Nucleus accumbens (tissue), 56 donors: ENCODE data around the gene POLR1F.

Experiments
- DNase-seq, 56 donors: peaks; one replicate each; lab custom pipeline; 2025; lab: John Stamatoyannopoulos, UW

Gene POLR1F

DNA sequence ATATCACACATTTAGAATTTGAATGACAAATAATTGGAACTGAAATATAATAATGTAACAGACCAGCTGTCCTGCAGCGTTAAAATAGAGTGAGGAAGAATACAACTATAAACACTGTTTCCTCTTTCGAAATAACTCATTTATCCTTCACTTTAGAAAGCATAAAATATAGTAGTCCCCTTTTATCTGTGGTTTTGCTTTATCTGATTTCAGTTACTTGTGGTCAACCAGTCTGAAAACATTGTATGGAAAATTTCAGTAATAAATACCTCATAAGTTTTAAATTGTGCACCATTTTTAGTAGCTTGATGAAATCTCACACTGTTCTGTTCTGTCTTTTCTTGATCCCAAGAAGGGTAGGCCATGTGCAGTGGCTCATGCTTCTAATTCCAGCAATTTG is 31.7 kb downstream of the POLR1F start:
- DNase-seq, result no peak

DNA sequence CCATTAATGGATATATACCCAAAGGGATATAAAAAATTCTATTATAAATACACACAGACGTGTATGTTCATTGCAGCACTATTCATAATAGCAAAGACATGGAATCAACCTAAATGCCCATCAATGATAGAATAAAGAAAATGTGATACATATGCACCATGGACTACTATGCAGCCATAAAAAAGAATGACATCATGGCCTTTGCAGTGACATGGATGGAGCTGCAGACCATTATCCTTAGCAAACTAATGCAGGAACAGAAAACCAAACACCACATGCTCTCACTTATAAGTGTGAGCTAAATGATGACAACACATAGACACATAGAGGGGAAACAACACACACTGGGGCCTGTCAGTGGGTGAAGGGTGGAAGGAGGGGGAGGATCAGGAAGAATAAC is 33.0 kb downstream of the POLR1F start:
- no peak for DNase-seq

DNA sequence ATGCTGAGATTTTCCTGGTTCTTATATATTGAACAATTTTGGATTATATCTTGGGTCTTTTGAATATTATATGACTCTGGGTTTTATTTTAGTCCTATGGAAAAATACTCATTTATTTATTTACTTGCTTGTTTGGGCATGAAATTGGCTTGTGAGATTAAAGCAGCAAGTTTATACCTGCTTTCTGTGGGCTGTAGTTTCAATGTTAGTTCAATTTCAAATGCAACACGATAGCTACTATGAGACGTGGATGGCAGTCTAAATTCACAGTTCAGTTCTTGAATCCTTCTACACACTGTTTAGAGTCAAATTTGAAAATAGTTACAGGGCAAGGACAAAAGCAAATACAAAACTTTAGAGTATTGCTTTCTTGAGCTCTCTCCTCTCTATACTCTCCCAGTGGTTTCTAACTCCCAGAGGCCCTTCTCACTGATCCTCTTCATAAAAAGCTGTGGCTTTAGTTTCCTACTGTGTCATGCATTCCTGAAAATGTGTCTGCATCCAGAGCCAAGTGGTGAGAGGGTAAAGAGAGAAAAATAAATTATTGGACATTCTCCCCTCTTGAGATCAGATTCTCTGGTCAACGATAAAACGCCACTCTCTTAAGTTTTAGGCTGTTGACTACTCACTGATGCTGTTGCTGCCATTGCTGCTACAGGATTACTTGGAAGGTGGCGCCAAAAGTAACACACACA is 34.4 kb downstream of the POLR1F start:
- no peak for DNase-seq

DNA sequence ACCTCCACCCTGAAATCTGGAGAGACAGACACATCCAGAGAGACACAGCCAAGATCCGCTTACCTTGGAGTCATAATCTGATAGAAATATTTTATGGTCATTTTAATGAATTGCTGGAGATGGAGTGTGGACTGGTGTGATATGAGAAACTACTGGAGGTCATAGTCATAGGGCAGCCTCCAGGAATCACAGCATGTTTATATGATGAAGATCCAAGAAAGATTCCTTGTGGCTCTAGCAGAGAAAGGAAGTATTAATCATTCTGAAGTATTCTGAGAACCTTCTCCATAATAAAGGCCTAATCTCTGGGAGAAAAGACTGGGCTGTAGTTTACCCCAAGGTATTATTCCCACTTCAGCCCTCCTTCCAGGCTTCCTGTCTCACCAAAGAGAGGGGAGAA is 38.0 kb downstream of the POLR1F start:
- no peak for DNase-seq

DNA sequence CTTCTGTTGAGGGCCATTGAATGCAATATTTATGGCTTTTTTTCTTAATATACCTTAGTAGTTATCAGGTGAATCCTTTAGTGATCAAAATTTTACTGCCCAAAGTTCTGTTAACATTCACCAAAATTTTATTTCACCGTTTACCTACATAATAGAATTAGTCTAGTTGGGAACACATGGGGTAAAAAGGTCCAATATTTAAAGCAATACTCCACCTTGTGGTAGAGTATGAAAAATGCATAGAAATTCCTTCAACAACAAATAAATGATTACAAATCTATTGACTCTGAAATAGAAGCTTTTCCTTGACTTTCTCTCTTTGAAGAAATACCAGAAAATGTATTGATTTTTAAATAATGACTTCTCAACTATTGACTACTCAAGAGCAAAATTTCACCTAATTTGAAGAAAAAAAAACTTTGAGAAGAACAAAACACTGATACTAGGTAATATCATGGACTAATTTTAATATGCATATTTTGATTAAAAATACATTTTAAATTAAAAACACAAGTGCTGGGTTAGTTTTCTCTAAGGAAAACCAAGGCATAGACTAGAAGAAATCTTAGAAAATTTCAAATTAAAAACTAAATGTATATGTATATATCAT is 43.3 kb downstream of the POLR1F start:
- no peak for DNase-seq

DNA sequence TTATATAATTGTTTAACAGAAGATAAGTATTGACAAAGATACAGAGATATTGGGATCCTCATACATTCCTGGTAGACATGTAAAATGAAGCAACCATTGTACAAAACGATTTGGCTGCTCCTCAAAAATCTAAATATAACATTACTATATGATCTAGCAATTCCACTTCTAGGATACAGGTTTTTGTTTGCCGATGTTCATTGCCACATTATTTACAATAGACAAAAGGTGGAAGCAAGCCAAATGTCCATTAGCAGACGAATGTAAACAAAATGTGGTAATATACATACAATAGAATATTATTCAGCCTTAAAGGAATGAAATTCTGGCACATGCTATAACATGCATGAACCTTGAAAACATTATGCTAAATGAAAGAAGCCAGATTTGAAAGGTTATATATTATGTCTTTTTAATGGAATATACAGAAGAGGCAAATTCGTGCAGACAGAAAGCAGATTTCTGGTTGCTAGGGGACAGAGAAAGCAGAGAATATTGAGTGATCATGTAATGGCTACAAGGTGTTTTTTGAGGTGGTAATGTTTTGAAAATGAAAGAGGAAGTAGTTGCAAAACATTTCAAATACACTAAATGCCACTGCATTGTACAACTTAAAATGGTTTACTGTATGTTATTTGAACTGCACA is 44.9 kb downstream of the POLR1F start:
- DNase-seq, result no peak

DNA sequence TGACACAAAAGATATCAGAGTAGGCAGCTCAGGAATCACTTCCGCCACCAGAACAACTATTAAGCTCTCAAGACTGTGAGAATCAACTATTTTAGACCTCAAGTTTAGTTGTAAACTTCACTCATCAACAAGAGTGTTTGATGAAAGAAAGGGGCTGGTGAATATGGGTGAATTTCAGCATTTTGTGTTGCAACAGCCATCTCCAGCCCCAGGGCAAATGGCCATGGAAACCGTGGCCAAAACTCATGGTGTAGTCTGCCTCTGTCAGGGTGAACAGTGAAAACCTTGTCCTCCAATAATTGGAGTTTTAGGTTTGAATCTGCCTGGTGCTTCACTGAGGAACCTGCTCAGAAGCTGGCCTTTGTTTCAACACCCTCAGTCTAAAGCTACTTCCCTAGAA is 60.0 kb downstream of the POLR1F start:
- no peak for DNase-seq
